Measurements from ENCODE around the gene FAM169A. TPM values are rescaled to one million over a fixed set of nuclear protein-coding genes. Genes with fewer than 3 reads are reported as not detected.
"Not testable (repeated sequence)": the region's sequence is repeated elsewhere in the genome, so short reads cannot be mapped to it uniquely, and the experiment has no call there.

FAM169A gene
- total RNA-seq, 2 donors from 2014 or later = 4.9 to 5.0 TPM

- no peaks in the 10 kb centered on the region for H3K36me3 ChIP-seq
- no peak for DNase-seq
- intact Hi-C loops (cut with DNase I) = no loop called here
- no peak overlapping the region for H3K4me3 ChIP-seq
- no peak overlapping the region for H3K9ac ChIP-seq (ENCODE audit: low read depth in 2 of 2, low read length in 2 of 2)
- no peaks in the 10 kb centered on the region for H3K4me1 ChIP-seq
- TF ChIP-seq, protein P1, sequence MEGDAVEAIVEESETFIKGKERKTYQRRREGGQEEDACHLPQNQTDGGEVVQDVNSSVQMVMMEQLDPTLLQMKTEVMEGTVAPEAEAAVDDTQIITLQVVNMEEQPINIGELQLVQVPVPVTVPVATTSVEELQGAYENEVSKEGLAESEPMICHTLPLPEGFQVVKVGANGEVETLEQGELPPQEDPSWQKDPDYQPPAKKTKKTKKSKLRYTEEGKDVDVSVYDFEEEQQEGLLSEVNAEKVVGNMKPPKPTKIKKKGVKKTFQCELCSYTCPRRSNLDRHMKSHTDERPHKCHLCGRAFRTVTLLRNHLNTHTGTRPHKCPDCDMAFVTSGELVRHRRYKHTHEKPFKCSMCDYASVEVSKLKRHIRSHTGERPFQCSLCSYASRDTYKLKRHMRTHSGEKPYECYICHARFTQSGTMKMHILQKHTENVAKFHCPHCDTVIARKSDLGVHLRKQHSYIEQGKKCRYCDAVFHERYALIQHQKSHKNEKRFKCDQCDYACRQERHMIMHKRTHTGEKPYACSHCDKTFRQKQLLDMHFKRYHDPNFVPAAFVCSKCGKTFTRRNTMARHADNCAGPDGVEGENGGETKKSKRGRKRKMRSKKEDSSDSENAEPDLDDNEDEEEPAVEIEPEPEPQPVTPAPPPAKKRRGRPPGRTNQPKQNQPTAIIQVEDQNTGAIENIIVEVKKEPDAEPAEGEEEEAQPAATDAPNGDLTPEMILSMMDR (IDR thresholded peaks at IDR 0.05) = no peak
- H3K9me3 ChIP-seq = no peaks in the 10 kb centered on the region
- H3K27me3 ChIP-seq = no peaks in the 10 kb centered on the region
- H3K27ac ChIP-seq = no peak overlapping the region
These were observed 21.9 kb upstream of the FAM169A start for GRCh38 chr5:74888117-74888516.

- Histone ChIP-seq H3K27me3 (no peaks in the 10 kb centered on the region), H3K27ac (no peak overlapping the region), H3K9ac (ENCODE audit: low read depth in 2 of 2, low read length in 2 of 2) (no peak overlapping the region), H3K4me1 (no peaks in the 10 kb centered on the region), H3K9me3 (no peaks in the 10 kb centered on the region), H3K36me3 (no peaks in the 10 kb centered on the region), H3K4me3 (no peak overlapping the region)
- DNase-seq = no peak
- intact Hi-C loops (cut with DNase I) = no loop called here
- TF ChIP-seq, protein P1 (IDR thresholded peaks at IDR 0.05) = no peak
These were observed 19.0 kb upstream of the FAM169A start for GRCh38 chr5:74885170-74885569.

- H3K9ac ChIP-seq (ENCODE audit: low read depth in 2 of 2, low read length in 2 of 2); H3K27ac ChIP-seq; H3K4me1 ChIP-seq; DNase-seq; H3K27me3 ChIP-seq; H3K36me3 ChIP-seq; H3K4me3 ChIP-seq; H3K9me3 ChIP-seq; intact Hi-C loops (cut with DNase I): not testable (repeated sequence)
These were observed 16.4 kb upstream of the FAM169A start for GRCh38 chr5:74882379-74883134.

DNA sequence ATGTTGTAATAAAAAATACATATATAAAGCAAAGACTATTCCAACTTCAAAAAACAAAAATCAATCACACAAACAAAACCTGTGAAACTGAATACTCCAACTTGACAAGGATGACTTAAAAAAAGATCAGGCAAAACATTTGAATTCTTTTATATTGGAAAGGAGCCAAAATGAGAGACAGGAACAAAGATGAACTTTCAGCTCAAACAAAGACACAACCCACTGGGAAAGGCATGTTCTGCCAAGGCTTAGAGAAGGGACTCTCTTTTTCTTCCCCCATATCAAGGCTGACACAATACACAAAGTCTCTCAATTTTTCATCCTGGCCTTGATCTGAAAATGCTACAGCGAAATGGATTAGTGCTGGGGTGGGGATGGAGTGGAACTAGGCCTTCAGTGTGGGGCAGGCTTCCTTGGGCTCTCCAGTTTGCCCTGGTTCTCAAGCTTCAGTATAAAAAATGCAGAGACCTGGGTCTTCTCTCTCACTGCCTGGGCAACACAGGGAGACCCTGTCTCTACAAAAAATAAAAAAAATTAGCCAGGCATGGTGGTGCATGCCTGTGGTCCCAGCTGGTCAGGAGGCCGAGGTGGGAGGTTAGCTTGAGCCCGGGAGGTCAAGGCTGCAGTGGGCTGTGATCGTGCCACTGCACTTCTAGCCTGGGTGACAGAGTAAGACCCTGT lies 11.6 kb upstream of the FAM169A start:
- H3K9ac ChIP-seq (ENCODE audit: low read depth in 2 of 2, low read length in 2 of 2) = no peak overlapping the region
- H3K27me3 ChIP-seq = no peaks in the 10 kb centered on the region
- TF ChIP-seq, protein P1 (IDR thresholded peaks at IDR 0.05) = no peak
- no peaks in the 10 kb centered on the region for H3K9me3 ChIP-seq
- H3K4me3 ChIP-seq = no peak overlapping the region
- no peak overlapping the region for H3K27ac ChIP-seq
- H3K36me3 ChIP-seq = no peaks in the 10 kb centered on the region
- no peak for DNase-seq
- no peaks in the 10 kb centered on the region for H3K4me1 ChIP-seq
- intact Hi-C loops (cut with DNase I) = no loop called here

DNA sequence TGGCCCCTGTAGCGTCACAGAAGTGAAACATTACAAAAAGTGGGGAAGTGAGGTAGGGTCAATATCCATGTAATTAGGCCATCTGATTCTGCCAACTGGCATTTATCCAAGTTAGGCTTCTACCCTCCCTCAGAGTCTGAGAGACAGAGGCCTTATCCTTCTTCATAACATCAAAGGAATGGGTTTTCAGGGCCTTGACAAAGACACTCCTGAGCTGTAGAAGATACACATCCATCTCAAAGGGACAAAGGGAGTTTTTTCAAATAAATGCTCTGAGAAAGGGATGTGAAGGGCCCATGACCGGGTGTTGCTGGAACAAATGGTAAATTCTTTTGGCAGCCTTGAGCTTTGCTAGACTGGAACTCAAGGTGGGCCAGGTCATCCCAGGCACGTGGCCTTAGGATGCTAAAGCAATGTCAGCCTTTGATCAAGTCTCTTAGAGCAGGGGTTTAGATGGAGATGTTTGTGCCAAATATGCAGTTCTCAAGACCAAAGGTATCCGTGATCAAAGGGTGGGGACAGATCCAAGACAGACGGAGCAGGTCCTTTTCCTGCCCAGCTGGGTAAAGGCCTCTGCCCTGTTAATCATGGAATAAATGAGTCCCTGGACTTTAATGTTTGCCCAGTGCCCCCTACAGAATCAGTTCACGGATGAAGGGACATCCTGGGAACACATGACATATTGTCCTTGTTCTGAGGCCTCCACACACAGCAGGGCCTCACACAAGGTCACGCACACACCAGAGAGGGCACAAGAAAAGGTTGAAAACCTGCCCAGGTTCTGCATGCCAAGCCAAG lies 10.0 kb upstream of the FAM169A start:
- Histone ChIP-seq H3K27me3 (no peaks in the 10 kb centered on the region), H3K9me3 (no peaks in the 10 kb centered on the region), H3K36me3 (no peaks in the 10 kb centered on the region), H3K4me3 (no peak overlapping the region), H3K27ac (no peak overlapping the region), H3K9ac (ENCODE audit: low read depth in 2 of 2, low read length in 2 of 2) (no peak overlapping the region), H3K4me1 (no peaks in the 10 kb centered on the region)
- intact Hi-C loops (cut with DNase I) = no loop called here
- no peak for DNase-seq
- TF ChIP-seq, protein P1 (IDR thresholded peaks at IDR 0.05) = no peak
